Endothelial cell (in vitro differentiated cells): ENCODE data around the gene ERC2. TPM values are rescaled to one million over a fixed set of nuclear protein-coding genes. Genes with fewer than 3 reads are reported as not detected.
A peak's percentile ranks its signal among the peaks of the same experiment; 100 is the strongest.

Source experiments
- DNase-seq: peaks from one replicate; pipeline ENCODE4 v3.0.0; 2021; ENCODE audit warnings: low spot score
- H3K27ac Mint-ChIP-seq: one replicate; pipeline ENCODE4 v1.8.0; 2021; ENCODE audit warnings: mixed read lengths, inconsistent platforms; ENCODE audit not compliant: unreplicated experiment
- H3K27me3 Mint-ChIP-seq: one replicate; pipeline ENCODE4 v1.8.0; 2021; ENCODE audit warnings: mild to moderate bottlenecking, moderate library complexity, mixed read lengths, inconsistent platforms; ENCODE audit not compliant: unreplicated experiment
- H3K36me3 Mint-ChIP-seq: one replicate; pipeline ENCODE4 v1.8.0; 2021; ENCODE audit warnings: mild to moderate bottlenecking, low read depth, mixed read lengths, inconsistent platforms; ENCODE audit not compliant: unreplicated experiment
- H3K4me1 Mint-ChIP-seq: one replicate; pipeline ENCODE4 v1.8.0; 2021; ENCODE audit warnings: mild to moderate bottlenecking, mixed read lengths, inconsistent platforms; ENCODE audit not compliant: unreplicated experiment
- H3K4me3 Mint-ChIP-seq: one replicate; pipeline ENCODE4 v1.8.0; 2021; ENCODE audit warnings: mild to moderate bottlenecking, mixed read lengths, inconsistent platforms; ENCODE audit not compliant: unreplicated experiment
- H3K9me3 Mint-ChIP-seq: one replicate; pipeline ENCODE4 v1.8.0; 2021; ENCODE audit warnings: mixed read lengths, inconsistent platforms; ENCODE audit not compliant: unreplicated experiment
- total RNA-seq: library from RNA; stranded (reverse); fragmentation: NEBNext Ultra II Directional; extraction: Animal tissue kit (Norgen Biotek cat#: 25700); gene quantifications from one replicate; pipeline ENCODE4 v1.2.1, GENCODE V29; 2021; ENCODE audit not compliant: unreplicated experiment
- TF ChIP-seq, protein P1 (sequence below): fragments of 200-600 bp; sonication (generic); IDR thresholded peaks from one replicate; pipeline ENCODE4 v1.5.0; 2021; ENCODE audit warnings: antibody characterized with exemption; ENCODE audit not compliant: unreplicated experiment

ERC2 gene
- total RNA-seq, 1 donor from 2014 or later = 20.5 TPM

DNA sequence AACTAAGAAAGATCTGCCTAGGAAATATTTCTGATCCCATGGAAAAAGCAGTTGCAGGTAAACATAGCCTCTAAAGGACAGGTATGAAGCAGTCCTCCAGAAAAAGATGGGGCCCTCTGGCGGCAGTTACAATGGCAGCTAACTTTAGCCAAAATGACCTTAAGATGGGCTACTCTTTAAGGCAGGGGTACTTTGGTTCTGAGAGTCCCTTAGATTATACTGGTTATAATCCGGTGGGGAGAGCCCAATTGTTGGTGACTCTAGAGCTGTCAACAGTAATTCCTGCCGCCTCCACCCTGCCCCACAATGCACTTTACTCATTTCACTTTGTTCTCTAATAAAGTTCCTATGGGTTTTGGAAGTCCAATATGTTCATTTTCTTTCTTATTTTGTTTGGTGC lies 568.4 kb downstream of the ERC2 start:
- Mint-ChIP-seq H3K36me3 (no peaks in the 10 kb centered on the region), H3K4me1 (peaks cover 6% of the 10 kb centered on the region), H3K4me3 (no peak overlapping the region), H3K27me3 (no peaks in the 10 kb centered on the region), H3K27ac (no peak overlapping the region), H3K9me3 (no peaks in the 10 kb centered on the region)
- peak; percentile 19 for DNase-seq
- TF ChIP-seq, protein P1, sequence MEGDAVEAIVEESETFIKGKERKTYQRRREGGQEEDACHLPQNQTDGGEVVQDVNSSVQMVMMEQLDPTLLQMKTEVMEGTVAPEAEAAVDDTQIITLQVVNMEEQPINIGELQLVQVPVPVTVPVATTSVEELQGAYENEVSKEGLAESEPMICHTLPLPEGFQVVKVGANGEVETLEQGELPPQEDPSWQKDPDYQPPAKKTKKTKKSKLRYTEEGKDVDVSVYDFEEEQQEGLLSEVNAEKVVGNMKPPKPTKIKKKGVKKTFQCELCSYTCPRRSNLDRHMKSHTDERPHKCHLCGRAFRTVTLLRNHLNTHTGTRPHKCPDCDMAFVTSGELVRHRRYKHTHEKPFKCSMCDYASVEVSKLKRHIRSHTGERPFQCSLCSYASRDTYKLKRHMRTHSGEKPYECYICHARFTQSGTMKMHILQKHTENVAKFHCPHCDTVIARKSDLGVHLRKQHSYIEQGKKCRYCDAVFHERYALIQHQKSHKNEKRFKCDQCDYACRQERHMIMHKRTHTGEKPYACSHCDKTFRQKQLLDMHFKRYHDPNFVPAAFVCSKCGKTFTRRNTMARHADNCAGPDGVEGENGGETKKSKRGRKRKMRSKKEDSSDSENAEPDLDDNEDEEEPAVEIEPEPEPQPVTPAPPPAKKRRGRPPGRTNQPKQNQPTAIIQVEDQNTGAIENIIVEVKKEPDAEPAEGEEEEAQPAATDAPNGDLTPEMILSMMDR = peak; percentile 41

DNA sequence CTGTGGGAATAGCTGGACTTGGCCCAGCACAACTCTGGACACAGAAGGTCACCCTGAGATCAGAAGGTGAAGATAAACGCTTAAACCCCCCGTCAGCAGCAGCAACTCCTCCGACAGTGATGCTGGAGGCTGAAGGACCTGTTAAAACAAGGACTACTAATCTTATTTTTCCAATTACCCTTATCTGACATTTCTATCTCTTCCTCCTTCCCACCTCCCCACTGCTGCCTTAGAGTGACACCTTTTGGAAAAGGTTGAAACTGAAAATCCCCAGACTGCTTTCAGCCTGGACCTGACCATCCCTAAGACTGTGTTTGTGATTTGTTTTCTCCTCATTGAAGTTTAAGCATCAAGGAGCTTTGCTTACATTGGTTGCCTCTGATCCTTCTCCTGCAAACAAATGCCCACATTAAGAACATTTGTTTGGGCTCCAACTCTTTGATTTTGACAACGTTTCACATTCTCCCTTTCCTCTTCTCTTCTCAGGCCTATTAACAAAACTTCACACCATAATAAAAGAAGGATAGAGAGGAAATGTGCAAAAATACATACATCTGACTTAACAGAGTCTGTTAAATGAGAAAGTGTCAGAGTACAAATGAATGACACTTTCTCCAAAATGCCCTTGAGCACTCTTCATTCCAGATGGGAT lies 570.6 kb downstream of the ERC2 start:
- TF ChIP-seq, protein P1 = no peak
- H3K4me3 Mint-ChIP-seq = no peak overlapping the region
- H3K4me1 Mint-ChIP-seq = peaks cover 6% of the 10 kb centered on the region
- no peak overlapping the region for H3K27ac Mint-ChIP-seq
- DNase-seq = peak; percentile 12
- H3K36me3 Mint-ChIP-seq = no peaks in the 10 kb centered on the region
- no peaks in the 10 kb centered on the region for H3K9me3 Mint-ChIP-seq
- H3K27me3 Mint-ChIP-seq = no peaks in the 10 kb centered on the region

DNA sequence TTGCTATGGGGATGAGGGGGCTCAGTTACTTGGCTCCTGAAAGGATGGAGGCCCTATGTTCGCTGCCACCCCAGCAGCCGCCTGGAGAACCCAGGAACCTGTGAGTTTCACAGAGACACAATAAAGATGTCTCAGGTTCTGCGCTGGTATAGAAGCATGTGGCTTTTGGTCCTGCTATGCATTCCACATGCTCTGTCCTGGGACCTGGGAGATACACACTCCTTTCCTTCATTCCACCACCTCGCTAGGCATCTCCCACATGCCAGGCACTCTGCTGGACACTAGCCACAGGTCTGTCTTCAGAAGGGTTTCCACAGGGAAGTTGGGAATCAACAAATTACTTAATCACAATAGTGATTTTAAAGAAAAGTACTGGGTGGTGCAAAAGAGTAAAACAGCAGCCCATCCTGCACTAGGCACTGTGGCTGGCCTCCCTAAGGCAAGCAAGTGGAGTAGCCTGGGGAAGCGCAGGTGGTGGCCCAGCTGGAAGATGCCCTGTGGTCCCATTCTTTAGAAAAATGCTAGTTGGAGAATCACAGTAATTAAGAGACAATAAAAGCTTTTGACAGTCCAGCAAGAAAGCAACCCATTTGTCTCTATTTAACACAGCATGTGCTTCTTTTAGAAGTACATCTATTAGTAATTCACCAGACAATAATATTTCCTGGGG lies 572.2 kb downstream of the ERC2 start:
- Mint-ChIP-seq H3K27me3 (no peaks in the 10 kb centered on the region), H3K4me1 (peaks cover 6% of the 10 kb centered on the region), H3K4me3 (no peak overlapping the region), H3K27ac (no peak overlapping the region), H3K36me3 (no peaks in the 10 kb centered on the region), H3K9me3 (no peaks in the 10 kb centered on the region)
- DNase-seq = no peak
- TF ChIP-seq, protein P1 = no peak

DNA sequence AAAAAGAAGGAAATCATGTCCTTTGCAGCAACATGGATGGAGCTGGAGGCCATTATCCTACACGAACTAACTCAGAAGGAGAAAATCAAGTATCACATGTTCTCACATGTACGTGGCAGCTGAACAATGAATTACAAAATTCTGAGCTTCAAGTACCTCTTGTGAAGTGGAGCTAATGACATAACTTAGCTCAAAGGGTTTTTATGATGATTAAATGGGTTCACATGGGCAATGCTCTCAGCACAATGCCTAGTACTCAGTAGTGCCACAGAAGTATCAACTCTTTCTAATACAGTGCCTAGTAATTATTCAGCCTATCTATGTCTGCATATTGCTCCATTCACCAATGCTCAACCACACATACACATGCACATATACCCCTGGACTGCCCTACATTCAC lies 573.7 kb downstream of the ERC2 start:
- no peaks in the 10 kb centered on the region for H3K27me3 Mint-ChIP-seq
- H3K4me1 Mint-ChIP-seq = peaks cover 6% of the 10 kb centered on the region
- H3K27ac Mint-ChIP-seq = no peak overlapping the region
- no peak for DNase-seq
- H3K9me3 Mint-ChIP-seq = no peaks in the 10 kb centered on the region
- TF ChIP-seq, protein P1 = no peak
- H3K4me3 Mint-ChIP-seq = no peak overlapping the region
- H3K36me3 Mint-ChIP-seq = no peaks in the 10 kb centered on the region

DNA sequence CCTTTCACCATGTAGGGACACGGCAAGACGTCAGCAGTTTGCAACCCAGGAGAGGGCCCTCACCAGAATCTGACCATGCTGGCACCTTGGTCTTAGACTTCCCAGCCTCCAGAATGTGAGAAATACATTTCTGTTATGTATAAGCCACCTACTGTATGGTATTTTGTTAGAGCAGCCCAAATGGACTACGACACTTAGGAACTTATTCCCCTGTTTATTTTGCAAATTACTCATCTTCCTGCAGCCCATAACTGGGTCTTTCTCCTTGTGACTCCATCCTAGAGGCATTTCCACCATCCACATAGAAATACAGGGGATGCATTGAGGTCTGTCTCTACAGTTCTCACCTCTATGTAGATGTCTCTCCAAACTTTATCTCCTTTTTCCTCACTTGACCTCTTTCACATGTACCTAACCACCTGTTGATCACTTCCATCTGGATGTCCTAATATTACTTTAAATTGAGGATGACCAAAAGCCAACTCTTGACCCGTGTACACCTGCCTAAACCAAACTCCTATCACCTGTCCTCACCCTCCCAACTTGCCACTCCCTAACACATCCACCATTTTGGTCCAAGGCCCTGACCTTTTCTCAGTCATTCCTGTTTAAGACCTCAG lies 575.1 kb downstream of the ERC2 start:
- Mint-ChIP-seq H3K36me3 (no peaks in the 10 kb centered on the region), H3K4me1 (peaks cover 6% of the 10 kb centered on the region), H3K9me3 (no peaks in the 10 kb centered on the region), H3K27me3 (no peaks in the 10 kb centered on the region), H3K4me3 (no peak overlapping the region), H3K27ac (no peak overlapping the region)
- DNase-seq = no peak
- TF ChIP-seq, protein P1 = no peak
